ENCODE results near the gene SUPT20H.

SUPT20H gene

DNA sequence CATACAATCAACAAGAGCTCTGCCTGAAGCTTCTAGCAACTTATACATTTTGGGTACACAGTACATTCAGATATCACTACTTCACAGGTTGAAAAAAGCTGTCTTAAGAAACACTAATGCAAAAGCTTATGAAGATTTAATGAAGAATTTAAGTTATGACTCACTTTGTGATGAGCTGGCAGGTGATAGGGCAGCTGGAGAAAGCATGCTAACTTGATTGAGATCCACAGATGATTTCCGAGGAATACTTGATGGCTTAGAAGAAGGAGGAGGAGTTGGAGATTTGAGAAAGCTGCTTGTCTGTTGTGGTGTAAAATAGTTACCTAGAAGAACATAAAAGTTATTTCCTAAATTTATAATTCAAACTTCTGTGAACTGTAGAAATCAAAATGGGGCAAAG lies 35.6 kb downstream of the SUPT20H start:
- H3K36me3 ChIP-seq (ENCODE audit: insufficient read depth, low read length): peaks cover 42% of the 10 kb centered on the region

DNA sequence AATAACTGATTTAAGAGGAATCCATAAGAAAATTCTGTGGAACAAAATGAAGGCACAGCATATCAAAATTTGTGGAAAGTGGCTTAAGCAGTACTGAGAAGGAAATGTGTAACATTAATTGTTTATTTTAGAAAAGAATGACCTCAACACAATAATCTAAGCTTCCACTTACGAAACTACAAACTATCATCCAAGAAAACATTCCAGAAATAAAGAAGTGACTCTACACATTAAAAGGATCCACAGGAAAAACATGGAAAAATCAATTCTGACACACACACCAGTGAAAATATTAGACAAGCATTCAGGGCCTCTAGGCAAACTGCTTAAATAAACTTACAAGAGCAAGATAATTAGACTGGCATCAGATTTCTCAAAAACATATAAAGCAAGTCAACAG lies 44.9 kb downstream of the SUPT20H start:
- H3K36me3 ChIP-seq (ENCODE audit: insufficient read depth, low read length): peaks cover 51% of the 10 kb centered on the region
- H3K9me3 ChIP-seq (ENCODE audit: low read length): no peaks in the 10 kb centered on the region
- no peak overlapping the region for H2AFZ ChIP-seq (ENCODE audit: low read length)
- no peak overlapping the region for H3K4me3 ChIP-seq (ENCODE audit: low read depth, low read length, poor library complexity, severe bottlenecking)
- H3K4me1 ChIP-seq (ENCODE audit: insufficient read depth, low read length, severe bottlenecking): no peaks in the 10 kb centered on the region
- no peaks in the 10 kb centered on the region for H4K20me1 ChIP-seq (ENCODE audit: insufficient read depth, low read length)
- no peak overlapping the region for H3K27ac ChIP-seq (ENCODE audit: low read depth, low read length, poor library complexity, severe bottlenecking)
- no peaks in the 10 kb centered on the region for H3F3A ChIP-seq (ENCODE audit: insufficient read depth, low read length)
- H3K9ac ChIP-seq (ENCODE audit: low read length): no peak overlapping the region
- TF ChIP-seq EZH2 (IDR thresholded peaks at IDR 0.05; ENCODE audit: borderline replicate concordance, low read length): no peak
- TF ChIP-seq, protein P1, sequence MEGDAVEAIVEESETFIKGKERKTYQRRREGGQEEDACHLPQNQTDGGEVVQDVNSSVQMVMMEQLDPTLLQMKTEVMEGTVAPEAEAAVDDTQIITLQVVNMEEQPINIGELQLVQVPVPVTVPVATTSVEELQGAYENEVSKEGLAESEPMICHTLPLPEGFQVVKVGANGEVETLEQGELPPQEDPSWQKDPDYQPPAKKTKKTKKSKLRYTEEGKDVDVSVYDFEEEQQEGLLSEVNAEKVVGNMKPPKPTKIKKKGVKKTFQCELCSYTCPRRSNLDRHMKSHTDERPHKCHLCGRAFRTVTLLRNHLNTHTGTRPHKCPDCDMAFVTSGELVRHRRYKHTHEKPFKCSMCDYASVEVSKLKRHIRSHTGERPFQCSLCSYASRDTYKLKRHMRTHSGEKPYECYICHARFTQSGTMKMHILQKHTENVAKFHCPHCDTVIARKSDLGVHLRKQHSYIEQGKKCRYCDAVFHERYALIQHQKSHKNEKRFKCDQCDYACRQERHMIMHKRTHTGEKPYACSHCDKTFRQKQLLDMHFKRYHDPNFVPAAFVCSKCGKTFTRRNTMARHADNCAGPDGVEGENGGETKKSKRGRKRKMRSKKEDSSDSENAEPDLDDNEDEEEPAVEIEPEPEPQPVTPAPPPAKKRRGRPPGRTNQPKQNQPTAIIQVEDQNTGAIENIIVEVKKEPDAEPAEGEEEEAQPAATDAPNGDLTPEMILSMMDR (IDR thresholded peaks at IDR 0.05; ENCODE audit: low read length): no peak
- no peaks in the 10 kb centered on the region for H3K79me2 ChIP-seq (ENCODE audit: insufficient read depth, low read length)
- no peak overlapping the region for H3K4me2 ChIP-seq (ENCODE audit: low read length)
- H3K9me2 ChIP-seq (ENCODE audit: low read depth, low read length): no peaks in the 10 kb centered on the region
- H3K27me3 ChIP-seq (ENCODE audit: insufficient read depth, low read length): no peaks in the 10 kb centered on the region

More for the DNA sequence above, 35.6 kb downstream of the SUPT20H start:
- no peak overlapping the region for H3K27ac ChIP-seq (ENCODE audit: low read depth, low read length, poor library complexity, severe bottlenecking)
- no peaks in the 10 kb centered on the region for H3K9me2 ChIP-seq (ENCODE audit: low read depth, low read length)
- no peaks in the 10 kb centered on the region for H3F3A ChIP-seq (ENCODE audit: insufficient read depth, low read length)
- H3K9me3 ChIP-seq (ENCODE audit: low read length): no peaks in the 10 kb centered on the region
- no peaks in the 10 kb centered on the region for H3K27me3 ChIP-seq (ENCODE audit: insufficient read depth, low read length)
- no peaks in the 10 kb centered on the region for H4K20me1 ChIP-seq (ENCODE audit: insufficient read depth, low read length)
- H3K4me1 ChIP-seq (ENCODE audit: insufficient read depth, low read length, severe bottlenecking): no peaks in the 10 kb centered on the region
- H3K4me2 ChIP-seq (ENCODE audit: low read length): no peak overlapping the region
- H3K4me3 ChIP-seq (ENCODE audit: low read depth, low read length, poor library complexity, severe bottlenecking): no peak overlapping the region
- no peak overlapping the region for H2AFZ ChIP-seq (ENCODE audit: low read length)
- no peak overlapping the region for H3K9ac ChIP-seq (ENCODE audit: low read length)
- TF ChIP-seq EZH2 (IDR thresholded peaks at IDR 0.05; ENCODE audit: borderline replicate concordance, low read length): no peak
- TF ChIP-seq, protein P1 (IDR thresholded peaks at IDR 0.05; ENCODE audit: low read length): no peak
- H3K79me2 ChIP-seq (ENCODE audit: insufficient read depth, low read length): no peaks in the 10 kb centered on the region

DNA sequence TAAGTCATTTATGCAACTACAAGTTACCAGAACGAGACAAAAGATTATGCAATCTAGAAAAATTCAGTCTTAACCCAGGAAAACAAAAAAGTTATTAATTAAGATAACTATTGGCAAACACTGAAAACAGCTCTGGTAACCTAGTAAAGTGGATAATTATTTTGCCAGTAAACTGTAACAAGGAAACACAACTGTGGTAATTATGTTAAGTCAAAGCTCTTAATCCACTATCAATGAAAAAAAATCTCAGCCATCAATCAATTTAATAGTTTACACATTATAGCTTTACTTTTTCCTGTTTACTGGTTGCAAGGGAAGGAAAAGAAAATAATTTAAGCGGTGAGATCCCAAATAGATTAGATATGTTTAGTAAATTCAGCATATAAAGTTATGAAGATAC lies 47.7 kb downstream of the SUPT20H start:
- Histone ChIP-seq H3K9me2 (ENCODE audit: low read depth, low read length) (no peaks in the 10 kb centered on the region), H3K9ac (ENCODE audit: low read length) (no peak overlapping the region)

More for the DNA sequence above, 47.7 kb downstream of the SUPT20H start:
- Histone ChIP-seq H3K4me2 (ENCODE audit: low read length) (no peak overlapping the region), H3F3A (ENCODE audit: insufficient read depth, low read length) (no peaks in the 10 kb centered on the region), H3K79me2 (ENCODE audit: insufficient read depth, low read length) (no peaks in the 10 kb centered on the region), H3K4me3 (ENCODE audit: low read depth, low read length, poor library complexity, severe bottlenecking) (no peak overlapping the region), H2AFZ (ENCODE audit: low read length) (no peak overlapping the region), H3K36me3 (ENCODE audit: insufficient read depth, low read length) (peaks cover 74% of the 10 kb centered on the region), H3K27ac (ENCODE audit: low read depth, low read length, poor library complexity, severe bottlenecking) (no peak overlapping the region), H3K4me1 (ENCODE audit: insufficient read depth, low read length, severe bottlenecking) (no peaks in the 10 kb centered on the region), H4K20me1 (ENCODE audit: insufficient read depth, low read length) (no peaks in the 10 kb centered on the region), H3K9me3 (ENCODE audit: low read length) (no peaks in the 10 kb centered on the region), H3K27me3 (ENCODE audit: insufficient read depth, low read length) (no peaks in the 10 kb centered on the region)
- TF ChIP-seq, protein P1 (IDR thresholded peaks at IDR 0.05; ENCODE audit: low read length): no peak

Measured in OCI-LY1 (cell line).